Measurements from ENCODE around the gene SLC35E2B.
"Not testable (repeated sequence)": the region's sequence is repeated elsewhere in the genome, so short reads cannot be mapped to it uniquely, and the experiment has no call there.

SLC35E2B gene

DNA sequence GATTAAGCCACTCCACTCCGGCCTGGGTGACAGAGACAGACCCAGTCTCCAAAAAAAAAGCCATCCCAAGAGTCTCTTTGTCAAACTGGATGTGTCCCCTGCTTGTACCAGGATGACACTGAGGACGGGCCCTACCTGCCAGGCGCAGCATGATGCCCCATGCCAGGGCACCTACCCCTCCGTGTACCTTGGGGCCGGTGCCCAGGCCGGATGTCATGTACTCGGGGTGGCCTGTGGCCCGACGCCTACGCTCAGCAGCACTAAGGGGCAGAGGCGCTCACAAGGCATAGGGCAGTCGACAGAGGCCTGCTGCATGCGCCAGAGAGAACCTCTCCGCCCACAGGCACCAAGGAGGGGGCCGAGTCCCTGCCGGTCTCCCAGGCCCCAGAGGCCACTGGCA, 53.2 kb downstream of the SLC35E2B start:
- not testable (repeated sequence) for H3K27me3 ChIP-seq (ENCODE audit: insufficient read depth, low read length, poor library complexity, severe bottlenecking); H3K4me1 ChIP-seq (ENCODE audit: insufficient read depth, low read length, poor library complexity, severe bottlenecking); H3K79me2 ChIP-seq (ENCODE audit: insufficient read depth, low read length); H3F3A ChIP-seq (ENCODE audit: low read depth); H3K36me3 ChIP-seq (ENCODE audit: insufficient read depth, low read length); H3K4me3 ChIP-seq (ENCODE audit: low read length, poor library complexity, severe bottlenecking); H3K9ac ChIP-seq (ENCODE audit: low read depth, low read length, poor library complexity, severe bottlenecking); H3K9me3 ChIP-seq (ENCODE audit: insufficient read depth, low read depth, low read length); H3K4me2 ChIP-seq (ENCODE audit: low read depth, low read length, poor library complexity, severe bottlenecking); H3K9me2 ChIP-seq (replicated peaks; ENCODE audit: low read depth, low read length); H2AFZ ChIP-seq (ENCODE audit: low read length); H4K20me1 ChIP-seq (ENCODE audit: insufficient read depth, low read length, poor library complexity, severe bottlenecking)

GRCh38 chr1:1638528-1638927, 54.1 kb downstream of the SLC35E2B start:
- H3F3A ChIP-seq (ENCODE audit: low read depth); H3K9me3 ChIP-seq (ENCODE audit: insufficient read depth, low read depth, low read length); H3K4me3 ChIP-seq (ENCODE audit: low read length, poor library complexity, severe bottlenecking); H3K4me1 ChIP-seq (ENCODE audit: insufficient read depth, low read length, poor library complexity, severe bottlenecking); H3K27me3 ChIP-seq (ENCODE audit: insufficient read depth, low read length, poor library complexity, severe bottlenecking); H2AFZ ChIP-seq (ENCODE audit: low read length); H4K20me1 ChIP-seq (ENCODE audit: insufficient read depth, low read length, poor library complexity, severe bottlenecking); H3K9ac ChIP-seq (ENCODE audit: low read depth, low read length, poor library complexity, severe bottlenecking); H3K79me2 ChIP-seq (ENCODE audit: insufficient read depth, low read length); H3K36me3 ChIP-seq (ENCODE audit: insufficient read depth, low read length); H3K4me2 ChIP-seq (ENCODE audit: low read depth, low read length, poor library complexity, severe bottlenecking); H3K9me2 ChIP-seq (replicated peaks; ENCODE audit: low read depth, low read length): not testable (repeated sequence)

DNA sequence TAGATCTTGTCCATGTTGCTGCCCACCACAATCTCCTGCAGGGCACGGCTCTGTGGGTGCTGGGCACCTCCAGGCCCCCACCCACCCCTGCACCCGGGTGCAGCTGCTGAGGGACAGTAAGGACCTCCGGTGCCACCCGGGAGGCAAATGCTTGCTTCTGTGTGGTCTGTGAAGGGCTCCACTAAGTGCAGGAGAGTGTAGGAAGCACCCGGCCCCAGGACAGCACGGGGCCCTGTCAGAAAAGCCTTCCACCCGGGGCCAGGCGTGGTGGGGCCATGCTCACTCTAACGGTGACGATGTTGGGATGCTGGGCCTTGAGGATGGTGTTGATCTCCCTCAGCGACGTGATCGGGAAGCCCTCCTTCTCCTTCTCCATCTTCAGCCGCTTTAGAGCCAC, 55.1 kb downstream of the SLC35E2B start:
- H3F3A ChIP-seq (ENCODE audit: low read depth); H3K9ac ChIP-seq (ENCODE audit: low read depth, low read length, poor library complexity, severe bottlenecking); H3K36me3 ChIP-seq (ENCODE audit: insufficient read depth, low read length); H3K9me3 ChIP-seq (ENCODE audit: insufficient read depth, low read depth, low read length); H3K9me2 ChIP-seq (replicated peaks; ENCODE audit: low read depth, low read length); H3K4me2 ChIP-seq (ENCODE audit: low read depth, low read length, poor library complexity, severe bottlenecking); H4K20me1 ChIP-seq (ENCODE audit: insufficient read depth, low read length, poor library complexity, severe bottlenecking); H2AFZ ChIP-seq (ENCODE audit: low read length); H3K4me3 ChIP-seq (ENCODE audit: low read length, poor library complexity, severe bottlenecking); H3K79me2 ChIP-seq (ENCODE audit: insufficient read depth, low read length); H3K4me1 ChIP-seq (ENCODE audit: insufficient read depth, low read length, poor library complexity, severe bottlenecking); H3K27me3 ChIP-seq (ENCODE audit: insufficient read depth, low read length, poor library complexity, severe bottlenecking): not testable (repeated sequence)

- H4K20me1 ChIP-seq (ENCODE audit: insufficient read depth, low read length, poor library complexity, severe bottlenecking); H2AFZ ChIP-seq (ENCODE audit: low read length); H3K4me1 ChIP-seq (ENCODE audit: insufficient read depth, low read length, poor library complexity, severe bottlenecking); H3K9me3 ChIP-seq (ENCODE audit: insufficient read depth, low read depth, low read length); H3K4me3 ChIP-seq (ENCODE audit: low read length, poor library complexity, severe bottlenecking); H3F3A ChIP-seq (ENCODE audit: low read depth); H3K79me2 ChIP-seq (ENCODE audit: insufficient read depth, low read length); H3K9me2 ChIP-seq (replicated peaks; ENCODE audit: low read depth, low read length); H3K9ac ChIP-seq (ENCODE audit: low read depth, low read length, poor library complexity, severe bottlenecking); H3K27me3 ChIP-seq (ENCODE audit: insufficient read depth, low read length, poor library complexity, severe bottlenecking); H3K4me2 ChIP-seq (ENCODE audit: low read depth, low read length, poor library complexity, severe bottlenecking); H3K36me3 ChIP-seq (ENCODE audit: insufficient read depth, low read length): not testable (repeated sequence)
These were observed 55.7 kb downstream of the SLC35E2B start for GRCh38 chr1:1636621-1637478.

- H3K9me2 ChIP-seq (replicated peaks; ENCODE audit: low read depth, low read length); H3K4me3 ChIP-seq (ENCODE audit: low read length, poor library complexity, severe bottlenecking): not testable (repeated sequence)
These were observed 58.0 kb downstream of the SLC35E2B start for GRCh38 chr1:1634613-1635012.

DNA sequence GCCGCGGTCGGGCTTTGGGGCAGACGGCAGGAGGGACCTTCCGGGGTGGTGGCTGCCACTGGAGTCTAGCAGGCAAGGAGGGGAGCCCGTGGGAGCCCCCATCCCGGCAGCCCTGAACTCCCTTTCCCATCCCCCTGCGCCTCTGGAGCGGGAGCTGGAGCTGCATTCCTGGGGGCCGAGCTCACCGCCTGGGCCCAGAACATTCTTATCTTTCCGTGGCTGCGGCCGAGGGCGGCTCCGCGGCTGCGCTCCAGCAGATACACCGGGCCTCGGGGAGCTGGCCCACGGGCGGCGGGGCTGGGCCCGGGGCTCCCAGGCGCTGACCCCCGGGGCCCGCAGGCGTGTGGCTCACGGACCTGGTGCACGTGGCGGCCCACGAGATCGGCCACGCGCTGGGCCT, 59.2 kb downstream of the SLC35E2B start:
- not testable (repeated sequence) for H2AFZ ChIP-seq (ENCODE audit: low read length); H3K27me3 ChIP-seq (ENCODE audit: insufficient read depth, low read length, poor library complexity, severe bottlenecking); H3K4me2 ChIP-seq (ENCODE audit: low read depth, low read length, poor library complexity, severe bottlenecking); H3K79me2 ChIP-seq (ENCODE audit: insufficient read depth, low read length); H3K4me3 ChIP-seq (ENCODE audit: low read length, poor library complexity, severe bottlenecking); H3K36me3 ChIP-seq (ENCODE audit: insufficient read depth, low read length); H4K20me1 ChIP-seq (ENCODE audit: insufficient read depth, low read length, poor library complexity, severe bottlenecking); H3K9ac ChIP-seq (ENCODE audit: low read depth, low read length, poor library complexity, severe bottlenecking); H3K4me1 ChIP-seq (ENCODE audit: insufficient read depth, low read length, poor library complexity, severe bottlenecking); H3F3A ChIP-seq (ENCODE audit: low read depth); H3K9me2 ChIP-seq (replicated peaks; ENCODE audit: low read depth, low read length); H3K9me3 ChIP-seq (ENCODE audit: insufficient read depth, low read depth, low read length)

More at GRCh38 chr1:1634613-1635012, 58.0 kb downstream of the SLC35E2B start:
- not testable (repeated sequence) for H3K27me3 ChIP-seq (ENCODE audit: insufficient read depth, low read length, poor library complexity, severe bottlenecking); H3K9me3 ChIP-seq (ENCODE audit: insufficient read depth, low read depth, low read length); H3K4me2 ChIP-seq (ENCODE audit: low read depth, low read length, poor library complexity, severe bottlenecking); H3F3A ChIP-seq (ENCODE audit: low read depth); H3K4me1 ChIP-seq (ENCODE audit: insufficient read depth, low read length, poor library complexity, severe bottlenecking); H4K20me1 ChIP-seq (ENCODE audit: insufficient read depth, low read length, poor library complexity, severe bottlenecking); H3K36me3 ChIP-seq (ENCODE audit: insufficient read depth, low read length); H2AFZ ChIP-seq (ENCODE audit: low read length); H3K79me2 ChIP-seq (ENCODE audit: insufficient read depth, low read length); H3K9ac ChIP-seq (ENCODE audit: low read depth, low read length, poor library complexity, severe bottlenecking)
